GM06990 (cell line): Measurements from ENCODE around the gene TANC1.

Source experiments
- DNase-seq: peaks from one replicate; pipeline ENCODE4 v3.0.0-alpha.2; 2011; ENCODE audit not compliant: insufficient read length; ENCODE audit errors: extremely low read depth
- H3K27me3 ChIP-seq: replicated peaks from 2 replicates; pipeline ENCODE4 v1.6.0; 2011; ENCODE audit warnings: low read length; ENCODE audit not compliant: control insufficient read depth, insufficient read depth
- H3K36me3 ChIP-seq: 2 replicates; pipeline ENCODE4 v1.5.1; 2011; ENCODE audit warnings: low read length; ENCODE audit not compliant: control insufficient read depth, insufficient read depth
- H3K4me3 ChIP-seq: replicated peaks from 2 replicates; pipeline ENCODE4 v1.5.1; 2011; ENCODE audit warnings: low read depth, mild to moderate bottlenecking, control low read depth, low read length
- TF ChIP-seq, protein P1 (sequence below): IDR thresholded peaks from 2 replicates; pipeline ENCODE4 v1.5.1; 2011; ENCODE audit warnings: low read length, control low read depth, mild to moderate bottlenecking, inconsistent platforms; ENCODE audit not compliant: insufficient read depth, poor library complexity, severe bottlenecking

TANC1 gene

DNA sequence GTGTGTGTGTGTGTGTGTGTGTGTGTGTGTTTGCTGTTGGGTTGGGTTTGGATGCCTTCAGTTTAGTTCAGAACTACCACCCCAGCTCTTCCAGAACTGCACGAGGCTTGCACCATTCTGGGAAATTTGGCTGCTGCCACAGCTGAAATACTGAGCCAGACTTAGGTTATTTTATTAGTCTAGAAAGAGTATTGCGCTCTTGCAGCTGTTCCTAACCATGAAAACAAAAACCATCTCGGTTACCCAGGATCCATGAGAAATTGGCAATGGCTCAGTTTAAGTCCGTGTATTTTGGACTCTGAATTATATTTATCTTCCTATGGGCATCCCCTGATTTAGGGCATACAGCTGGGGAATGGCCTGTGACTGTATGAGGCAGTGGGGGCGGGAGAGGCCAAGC lies 83.2 kb downstream of the TANC1 start:
- TF ChIP-seq, protein P1, sequence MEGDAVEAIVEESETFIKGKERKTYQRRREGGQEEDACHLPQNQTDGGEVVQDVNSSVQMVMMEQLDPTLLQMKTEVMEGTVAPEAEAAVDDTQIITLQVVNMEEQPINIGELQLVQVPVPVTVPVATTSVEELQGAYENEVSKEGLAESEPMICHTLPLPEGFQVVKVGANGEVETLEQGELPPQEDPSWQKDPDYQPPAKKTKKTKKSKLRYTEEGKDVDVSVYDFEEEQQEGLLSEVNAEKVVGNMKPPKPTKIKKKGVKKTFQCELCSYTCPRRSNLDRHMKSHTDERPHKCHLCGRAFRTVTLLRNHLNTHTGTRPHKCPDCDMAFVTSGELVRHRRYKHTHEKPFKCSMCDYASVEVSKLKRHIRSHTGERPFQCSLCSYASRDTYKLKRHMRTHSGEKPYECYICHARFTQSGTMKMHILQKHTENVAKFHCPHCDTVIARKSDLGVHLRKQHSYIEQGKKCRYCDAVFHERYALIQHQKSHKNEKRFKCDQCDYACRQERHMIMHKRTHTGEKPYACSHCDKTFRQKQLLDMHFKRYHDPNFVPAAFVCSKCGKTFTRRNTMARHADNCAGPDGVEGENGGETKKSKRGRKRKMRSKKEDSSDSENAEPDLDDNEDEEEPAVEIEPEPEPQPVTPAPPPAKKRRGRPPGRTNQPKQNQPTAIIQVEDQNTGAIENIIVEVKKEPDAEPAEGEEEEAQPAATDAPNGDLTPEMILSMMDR = no peak
- Histone ChIP-seq H3K36me3 (no peaks in the 10 kb centered on the region), H3K27me3 (no peaks in the 10 kb centered on the region), H3K4me3 (no peak overlapping the region)
- DNase-seq = no peak

DNA sequence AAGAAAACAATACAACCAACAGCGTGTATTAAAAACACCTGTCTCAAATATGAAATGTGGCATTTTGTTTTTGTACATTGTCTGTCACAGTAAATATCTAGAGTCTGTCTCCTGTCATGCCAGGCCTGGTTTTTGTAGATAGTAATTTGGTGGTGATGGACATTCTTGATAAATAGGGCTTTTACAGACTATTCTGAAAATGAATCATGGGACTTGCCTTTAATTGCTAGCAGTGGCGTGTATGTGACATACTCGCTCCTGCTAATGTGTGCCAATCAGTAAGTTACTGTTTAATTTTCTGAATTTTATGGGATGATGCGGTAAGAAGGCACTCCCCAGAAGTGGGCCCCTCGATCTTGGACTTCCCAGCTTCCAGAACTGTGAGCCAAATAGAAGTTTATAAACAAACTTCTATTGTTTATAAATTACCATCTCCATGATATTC lies 83.7 kb downstream of the TANC1 start:
- Histone ChIP-seq H3K27me3 (no peaks in the 10 kb centered on the region), H3K4me3 (no peak overlapping the region), H3K36me3 (no peaks in the 10 kb centered on the region)
- TF ChIP-seq, protein P1 = no peak
- DNase-seq = no peak

DNA sequence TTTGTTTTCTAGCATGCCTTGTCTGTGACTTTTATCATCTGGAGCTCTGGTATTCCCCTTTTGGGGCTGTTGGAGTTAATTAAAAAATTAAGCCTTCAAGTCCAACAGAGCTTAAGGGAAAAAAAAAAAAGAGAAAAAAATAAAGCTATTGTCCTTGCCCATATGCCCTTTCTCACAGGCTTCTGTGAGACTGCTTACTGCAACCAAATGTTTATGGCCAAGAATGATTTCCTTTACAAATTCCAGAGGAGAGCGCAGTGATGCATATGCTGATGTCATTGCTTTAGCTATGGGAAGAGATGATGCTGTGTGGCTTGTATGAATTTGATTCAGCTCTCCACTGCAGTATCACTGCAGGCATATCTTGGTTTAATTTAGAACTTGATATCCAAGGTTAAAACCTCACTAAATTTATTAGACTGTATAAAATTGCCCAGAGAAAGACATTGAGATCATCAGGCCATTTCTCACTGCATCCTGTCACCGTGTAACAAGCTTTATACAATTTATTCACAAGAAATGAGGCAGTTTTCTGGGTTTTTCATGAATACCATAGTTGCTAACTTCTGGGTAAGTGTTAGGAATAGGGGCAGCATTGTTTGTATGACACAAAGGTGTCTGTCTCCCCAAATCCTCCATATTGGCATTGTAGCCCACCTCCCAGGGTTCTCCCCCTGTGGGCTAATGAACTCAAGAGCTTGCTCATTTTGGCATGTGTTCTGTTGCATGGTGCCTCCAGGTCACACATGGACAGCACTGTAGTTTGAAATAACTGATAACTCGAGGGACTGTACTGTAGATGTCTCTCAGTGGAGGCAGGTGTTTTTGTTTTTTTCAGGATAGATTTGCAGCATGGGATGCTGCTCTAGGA lies 85.0 kb downstream of the TANC1 start:
- no peak for DNase-seq
- TF ChIP-seq, protein P1 = no peak
- H3K27me3 ChIP-seq = no peaks in the 10 kb centered on the region
- no peaks in the 10 kb centered on the region for H3K36me3 ChIP-seq
- no peak overlapping the region for H3K4me3 ChIP-seq

DNA sequence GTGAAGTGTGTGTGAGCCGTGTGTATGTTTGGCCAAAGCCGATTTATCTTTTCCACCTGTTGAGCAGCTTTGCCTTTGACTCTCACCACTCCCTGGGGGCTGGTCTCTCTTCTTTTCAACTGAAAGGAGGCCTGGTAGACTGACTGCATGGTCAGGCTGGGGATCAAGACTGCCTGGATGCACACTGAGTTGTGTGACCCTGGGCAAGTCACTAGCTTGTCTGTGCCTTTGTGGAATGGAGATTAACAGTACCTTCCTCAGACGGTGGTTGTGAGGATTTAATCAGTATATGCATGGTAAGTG lies 85.5 kb downstream of the TANC1 start:
- Histone ChIP-seq H3K4me3 (no peak overlapping the region), H3K36me3 (no peaks in the 10 kb centered on the region), H3K27me3 (no peaks in the 10 kb centered on the region)
- TF ChIP-seq, protein P1 = no peak
- DNase-seq = no peak

DNA sequence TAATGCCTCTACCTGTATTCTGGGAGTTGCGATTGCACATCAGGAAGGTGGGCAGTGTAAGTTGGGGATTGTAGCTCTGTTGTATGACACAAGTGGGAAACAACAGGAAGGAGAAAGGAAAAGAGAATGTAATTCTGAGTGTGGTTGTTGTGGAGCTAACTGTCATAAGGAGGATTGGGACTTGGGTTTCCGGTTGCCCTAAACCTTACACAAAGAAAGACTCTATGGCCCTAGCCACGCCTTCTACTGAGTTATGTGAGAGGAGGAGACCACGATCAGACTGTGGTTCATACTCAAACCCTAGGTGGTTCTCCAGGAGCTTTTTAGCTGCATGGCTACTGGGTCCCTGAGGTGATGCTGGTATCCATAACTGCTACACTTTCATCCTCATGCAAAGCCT lies 86.5 kb downstream of the TANC1 start:
- Histone ChIP-seq H3K36me3 (no peaks in the 10 kb centered on the region), H3K27me3 (no peaks in the 10 kb centered on the region), H3K4me3 (no peak overlapping the region)
- TF ChIP-seq, protein P1 = no peak
- no peak for DNase-seq
